K562 (cell line): ENCODE results near the gene ADARB2. TPM values are rescaled to one million over a fixed set of nuclear protein-coding genes. Genes with fewer than 3 reads are reported as not detected.

Experiments used
- E2F3 ChIP-seq: fragments of 250-450 bp; sonication (Bioruptor Pico); IDR thresholded peaks from 2 replicates; pipeline ENCODE4 v1.4.0; 2020; ENCODE audit warnings: mild to moderate bottlenecking
- NFE2L1 ChIP-seq: fragments of 450-650 bp; IDR thresholded peaks from 2 replicates; pipeline ENCODE4 v1.6.1; 2016; ENCODE audit warnings: missing genetic modification characterization, low read depth, mild to moderate bottlenecking, missing compliant biosample characterization, moderate library complexity, borderline replicate concordance
- NFRKB ChIP-seq: fragments of 450-650 bp; IDR thresholded peaks from 2 replicates; pipeline ENCODE4 v1.6.1; 2016; ENCODE audit warnings: low read depth
- NR2C2 ChIP-seq, 2 experiments: fragments of 200-800 bp in 1 of 2; sonication (Bioruptor generic) in 1 of 2; sonication (generic) in 1 of 2; formaldehyde crosslinking in 1 of 2; IDR thresholded peaks; 2 replicates each; pipeline versions ENCODE4 v1.6.1 to v1.8.0; 2016 to 2022; ENCODE audit warnings: mild to moderate bottlenecking in 1 of 2, missing compliant biosample characterization in 1 of 2, missing genetic modification characterization in 1 of 2, missing genetic modification reagents in 1 of 2
- PHF20 ChIP-seq: fragments of 450-650 bp; IDR thresholded peaks from 2 replicates; pipeline ENCODE4 v1.6.1; 2018; ENCODE audit not compliant: partially characterized antibody
- PML ChIP-seq: IDR thresholded peaks from 2 replicates; pipeline ENCODE4 v1.6.1; 2012; ENCODE audit warnings: low read length, inconsistent platforms
- SMARCB1 ChIP-seq: IDR thresholded peaks from 2 replicates; pipeline ENCODE4 v1.6.1; 2011; ENCODE audit warnings: improper control_type of control experiment, low read depth; ENCODE audit not compliant: insufficient read length
- SREBF1 ChIP-seq: fragments of 150-350 bp; IDR thresholded peaks from 2 replicates; pipeline ENCODE4 v1.6.1; 2014; ENCODE audit warnings: antibody characterized with exemption, low read depth, low read length, borderline replicate concordance
- STAT5A ChIP-seq: IDR thresholded peaks from 2 replicates; pipeline ENCODE4 v1.6.1; 2012; ENCODE audit warnings: low read length, inconsistent platforms, borderline replicate concordance
- TFAM ChIP-seq: fragments of 250-450 bp; sonication (Bioruptor Pico); conservative IDR thresholded peaks from 2 replicates; pipeline ENCODE4 v1.5.0; 2021; ENCODE audit warnings: mild to moderate bottlenecking, moderate library complexity
- TOE1 ChIP-seq, 2 experiments: fragments of 450-650 bp in 1 of 2; sonication (generic) in 1 of 2; formaldehyde crosslinking in 1 of 2; IDR thresholded peaks; 2 replicates each; pipeline versions ENCODE4 v1.7.1 to v1.8.0; 2016 to 2022; ENCODE audit warnings: borderline replicate concordance in 2 of 2, mild to moderate bottlenecking in 2 of 2, antibody characterized with exemption in 1 of 2, inconsistent platforms in 1 of 2, low read depth in 1 of 2, missing genetic modification reagents in 1 of 2, moderate library complexity in 1 of 2
- U2AF1 ChIP-seq: fragments of 200-400 bp; formaldehyde crosslinking; optimal IDR thresholded peaks from 2 replicates; pipeline ENCODE3; 2017; ENCODE audit warnings: mild to moderate bottlenecking, low read depth, low read length, moderate library complexity
- XRCC5 ChIP-seq: fragments of 200-400 bp; formaldehyde crosslinking; IDR thresholded peaks from 2 replicates; pipeline ENCODE4 v1.6.1; 2017; ENCODE audit warnings: low read depth, mild to moderate bottlenecking, low read length
- ZBED1 ChIP-seq: IDR thresholded peaks from 2 replicates; pipeline ENCODE4 v1.6.1; 2014
- ZBTB17 ChIP-seq: fragments of 450-650 bp; formaldehyde crosslinking; IDR thresholded peaks from 2 replicates; pipeline ENCODE4 v1.4.0; 2020; ENCODE audit warnings: mild to moderate bottlenecking
- ZKSCAN3 ChIP-seq: fragments of 250-450 bp; sonication (Bioruptor Pico); IDR thresholded peaks from 2 replicates; pipeline ENCODE4 v1.4.0; 2020
- ZNF668 ChIP-seq: fragments of 250-450 bp; sonication (Bioruptor Pico); IDR thresholded peaks from 2 replicates; pipeline ENCODE4 v1.8.0; 2022; ENCODE audit warnings: mild to moderate bottlenecking, inconsistent platforms
- polyA plus RNA-seq, 8 experiments: library from polyadenylated mRNA; depleted of rRNA in 4 of 8; stranded (reverse) in 5 of 8; unstranded in 3 of 8; fragments of >200 nt; fragmentation: Nextera tagmentation in 2 of 8; fragmentation: Illumina TruSeq in 1 of 8; extraction: Ambion mirVana in 2 of 8; extraction: Trizol in 1 of 8; gene quantifications; 2 replicates each; pipeline versions ENCODE4 v1.2.1 to v1.2.3, GENCODE V29; 2011 to 2014; ENCODE audit warnings: inconsistent platforms in 1 of 8, missing spikeins in 1 of 8
- total RNA-seq, 7 experiments: library from RNA; depleted of rRNA in 6 of 7; stranded (reverse); fragments of >200 nt in 6 of 7; fragmentation: Illumina TruSeq in 2 of 7; extraction: Trizol in 2 of 7; gene quantifications; 2 replicates each; pipeline versions ENCODE4 v1.2.1 to v1.2.3, GENCODE V29; 2011 to 2021; ENCODE audit warnings: low replicate concordance in 1 of 7
- TF ChIP-seq, protein P1 (sequence below), 3 experiments: fragments of 200-800 bp in 1 of 3; fragments of 250-450 bp in 1 of 3; fragments of 450-650 bp in 1 of 3; sonication (Bioruptor Pico) in 1 of 3; sonication (Bioruptor generic) in 1 of 3; formaldehyde crosslinking in 1 of 3; IDR thresholded peaks; 2 replicates each; pipeline versions ENCODE4 v1.6.1 to v1.8.0; 2016 to 2022; ENCODE audit warnings: mild to moderate bottlenecking in 2 of 3, missing genetic modification characterization in 2 of 3, missing compliant biosample characterization in 1 of 3, moderate library complexity in 1 of 3
- TF ChIP-seq, protein P2 (sequence below): fragments of 450-650 bp; formaldehyde crosslinking; conservative IDR thresholded peaks from 2 replicates; pipeline ENCODE4 v1.4.0; 2022; ENCODE audit warnings: mild to moderate bottlenecking, missing genetic modification characterization
- TF ChIP-seq, protein P3 (sequence below): IDR thresholded peaks from 2 replicates; pipeline ENCODE4 v1.6.1; 2011; ENCODE audit warnings: borderline replicate concordance, low read depth, mild to moderate bottlenecking, moderate library complexity, low read length; ENCODE audit not compliant: insufficient read depth, poor library complexity, severe bottlenecking

The ADARB2 gene
- total and polyA plus RNA-seq, 9 of the 15 experiments (the other 6 are each of a cell fraction or from before 2014, with no cell fraction given), result not detected

DNA sequence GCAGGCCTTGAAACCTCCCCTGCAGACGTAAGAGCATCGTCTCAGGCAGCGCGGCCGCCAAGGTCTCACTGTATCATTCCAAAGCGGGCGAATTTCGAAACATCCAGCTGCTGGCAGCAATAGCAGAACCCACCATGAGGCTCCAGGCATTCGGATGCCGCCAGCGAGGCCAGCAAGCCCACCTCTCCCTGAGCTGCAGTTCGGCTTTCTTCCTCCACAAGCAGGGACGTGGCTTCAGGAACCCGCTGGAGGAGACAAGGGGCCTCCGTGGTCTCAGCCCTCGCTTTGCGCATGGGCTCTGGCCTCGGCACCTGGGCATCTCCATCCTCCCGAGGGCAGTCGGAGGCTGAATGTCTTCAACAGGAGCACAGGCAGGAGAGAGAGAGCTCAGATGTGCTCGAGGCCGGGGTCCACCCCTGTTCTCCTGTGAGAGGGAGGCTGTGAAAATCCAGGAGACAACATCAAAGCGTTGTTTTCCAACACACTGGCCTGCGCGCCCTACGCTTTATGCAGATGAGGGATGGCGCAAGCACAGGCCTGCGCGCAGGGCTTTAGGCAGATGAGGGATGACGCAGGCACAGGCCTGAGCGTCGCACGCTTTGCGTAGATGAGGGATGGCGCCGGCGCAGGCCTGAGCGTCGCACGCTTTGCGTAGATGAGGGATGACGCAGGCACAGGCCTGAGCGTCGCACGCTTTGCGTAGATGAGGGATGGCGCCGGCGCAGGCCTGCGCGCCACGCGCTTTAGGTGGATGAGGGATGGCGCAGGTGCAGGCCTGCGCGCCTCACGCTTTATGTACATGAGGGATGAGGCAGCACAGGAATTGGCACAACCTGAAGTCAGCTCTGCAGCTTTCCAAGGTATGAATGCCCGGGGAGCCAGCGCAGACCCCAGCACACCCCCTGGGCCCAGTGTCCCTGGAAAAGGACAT, 577.9 kb downstream of the ADARB2 start (continued):
- TF ChIP-seq ZKSCAN3, result no peak
- TF ChIP-seq PML, result peak; percentile 26; the same call in 1 of the 2 replicates
- no peak for TF ChIP-seq TOE1 (IDR thresholded peaks at IDR 0.05; ENCODE audit: borderline replicate concordance)
- no peak for TF ChIP-seq TOE1 (CRISPR knock-in tag; IDR thresholded peaks at IDR 0.05; ENCODE audit: borderline replicate concordance, low read depth)
- no peak for TF ChIP-seq U2AF1
- no peak for TF ChIP-seq SREBF1
- no peak for TF ChIP-seq NFE2L1
- no peak for TF ChIP-seq SMARCB1
- TF ChIP-seq STAT5A, result no peak
- TF ChIP-seq NFRKB, result peak; percentile 70
- TF ChIP-seq ZBED1, result no peak
- 0 out of 2 replicates have a peak, but pooled peaks have one; percentile 22 for TF ChIP-seq NR2C2 (CRISPR knock-in tag; IDR thresholded peaks at IDR 0.05)
- peak; percentile 49; the same call in 1 of the 2 replicates for TF ChIP-seq NR2C2 (tag; IDR thresholded peaks at IDR 0.05)
- TF ChIP-seq E2F3 (CRISPR knock-in tag), result no peak
- TF ChIP-seq PHF20, result peak; percentile 82
- TF ChIP-seq ZBTB17 (CRISPR knock-in tag), result peak; percentile 80
- TF ChIP-seq, protein P1, sequence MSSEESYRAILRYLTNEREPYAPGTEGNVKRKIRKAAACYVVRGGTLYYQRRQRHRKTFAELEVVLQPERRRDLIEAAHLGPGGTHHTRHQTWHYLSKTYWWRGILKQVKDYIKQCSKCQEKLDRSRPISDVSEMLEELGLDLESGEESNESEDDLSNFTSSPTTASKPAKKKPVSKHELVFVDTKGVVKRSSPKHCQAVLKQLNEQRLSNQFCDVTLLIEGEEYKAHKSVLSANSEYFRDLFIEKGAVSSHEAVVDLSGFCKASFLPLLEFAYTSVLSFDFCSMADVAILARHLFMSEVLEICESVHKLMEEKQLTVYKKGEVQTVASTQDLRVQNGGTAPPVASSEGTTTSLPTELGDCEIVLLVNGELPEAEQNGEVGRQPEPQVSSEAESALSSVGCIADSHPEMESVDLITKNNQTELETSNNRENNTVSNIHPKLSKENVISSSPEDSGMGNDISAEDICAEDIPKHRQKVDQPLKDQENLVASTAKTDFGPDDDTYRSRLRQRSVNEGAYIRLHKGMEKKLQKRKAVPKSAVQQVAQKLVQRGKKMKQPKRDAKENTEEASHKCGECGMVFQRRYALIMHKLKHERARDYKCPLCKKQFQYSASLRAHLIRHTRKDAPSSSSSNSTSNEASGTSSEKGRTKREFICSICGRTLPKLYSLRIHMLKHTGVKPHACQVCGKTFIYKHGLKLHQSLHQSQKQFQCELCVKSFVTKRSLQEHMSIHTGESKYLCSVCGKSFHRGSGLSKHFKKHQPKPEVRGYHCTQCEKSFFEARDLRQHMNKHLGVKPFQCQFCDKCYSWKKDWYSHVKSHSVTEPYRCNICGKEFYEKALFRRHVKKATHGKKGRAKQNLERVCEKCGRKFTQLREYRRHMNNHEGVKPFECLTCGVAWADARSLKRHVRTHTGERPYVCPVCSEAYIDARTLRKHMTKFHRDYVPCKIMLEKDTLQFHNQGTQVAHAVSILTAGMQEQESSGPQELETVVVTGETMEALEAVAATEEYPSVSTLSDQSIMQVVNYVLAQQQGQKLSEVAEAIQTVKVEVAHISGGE (CRISPR knock-in tag; IDR thresholded peaks at IDR 0.05), result no peak
- no peak for TF ChIP-seq TFAM (CRISPR knock-in tag)
- TF ChIP-seq, protein P2, sequence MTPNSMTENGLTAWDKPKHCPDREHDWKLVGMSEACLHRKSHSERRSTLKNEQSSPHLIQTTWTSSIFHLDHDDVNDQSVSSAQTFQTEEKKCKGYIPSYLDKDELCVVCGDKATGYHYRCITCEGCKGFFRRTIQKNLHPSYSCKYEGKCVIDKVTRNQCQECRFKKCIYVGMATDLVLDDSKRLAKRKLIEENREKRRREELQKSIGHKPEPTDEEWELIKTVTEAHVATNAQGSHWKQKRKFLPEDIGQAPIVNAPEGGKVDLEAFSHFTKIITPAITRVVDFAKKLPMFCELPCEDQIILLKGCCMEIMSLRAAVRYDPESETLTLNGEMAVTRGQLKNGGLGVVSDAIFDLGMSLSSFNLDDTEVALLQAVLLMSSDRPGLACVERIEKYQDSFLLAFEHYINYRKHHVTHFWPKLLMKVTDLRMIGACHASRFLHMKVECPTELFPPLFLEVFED (CRISPR knock-in tag), result no peak
- TF ChIP-seq, protein P3, sequence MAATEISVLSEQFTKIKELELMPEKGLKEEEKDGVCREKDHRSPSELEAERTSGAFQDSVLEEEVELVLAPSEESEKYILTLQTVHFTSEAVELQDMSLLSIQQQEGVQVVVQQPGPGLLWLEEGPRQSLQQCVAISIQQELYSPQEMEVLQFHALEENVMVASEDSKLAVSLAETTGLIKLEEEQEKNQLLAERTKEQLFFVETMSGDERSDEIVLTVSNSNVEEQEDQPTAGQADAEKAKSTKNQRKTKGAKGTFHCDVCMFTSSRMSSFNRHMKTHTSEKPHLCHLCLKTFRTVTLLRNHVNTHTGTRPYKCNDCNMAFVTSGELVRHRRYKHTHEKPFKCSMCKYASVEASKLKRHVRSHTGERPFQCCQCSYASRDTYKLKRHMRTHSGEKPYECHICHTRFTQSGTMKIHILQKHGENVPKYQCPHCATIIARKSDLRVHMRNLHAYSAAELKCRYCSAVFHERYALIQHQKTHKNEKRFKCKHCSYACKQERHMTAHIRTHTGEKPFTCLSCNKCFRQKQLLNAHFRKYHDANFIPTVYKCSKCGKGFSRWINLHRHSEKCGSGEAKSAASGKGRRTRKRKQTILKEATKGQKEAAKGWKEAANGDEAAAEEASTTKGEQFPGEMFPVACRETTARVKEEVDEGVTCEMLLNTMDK, result no peak
- no peak for TF ChIP-seq ZNF668 (CRISPR knock-in tag)
- no peak for TF ChIP-seq XRCC5
